PFSK-1 (cell line): ENCODE data around the gene OCEL1.
A peak's percentile ranks its signal among the peaks of the same experiment; 100 is the strongest.

Experiments
- FOXP2 ChIP-seq: optimal IDR thresholded peaks from 2 replicates; pipeline ENCODE3; 2011; ENCODE audit warnings: borderline replicate concordance, control low read depth, inconsistent platforms; ENCODE audit not compliant: insufficient read depth; ENCODE audit errors: extremely low read length, extremely low read depth
- POLR2AphosphoS5 ChIP-seq: IDR thresholded peaks from 2 replicates; pipeline ENCODE4 v1.6.1; 2012; ENCODE audit warnings: low read depth, mild to moderate bottlenecking, control low read depth, low read length, moderate library complexity
- SIN3A ChIP-seq: IDR thresholded peaks from 2 replicates; pipeline ENCODE4 v1.6.1; 2012; ENCODE audit warnings: mild to moderate bottlenecking, low read length, moderate library complexity, borderline replicate concordance; ENCODE audit not compliant: insufficient read depth
- TAF1 ChIP-seq: IDR thresholded peaks from 2 replicates; pipeline ENCODE4 v1.6.1; 2012; ENCODE audit warnings: low read length, control low read depth, borderline replicate concordance; ENCODE audit not compliant: insufficient read depth
- TF ChIP-seq, protein P1 (sequence below), 2 experiments: IDR thresholded peaks; 2 replicates each; pipeline versions ENCODE4 v1.6.1 to v1.8.0; 2011 to 2012; ENCODE audit warnings: low read depth in 2 of 2, low read length in 2 of 2, control low read depth in 1 of 2, inconsistent platforms in 1 of 2, mild to moderate bottlenecking in 1 of 2, moderate library complexity in 1 of 2; ENCODE audit not compliant: insufficient read depth in 1 of 2

Gene OCEL1

DNA sequence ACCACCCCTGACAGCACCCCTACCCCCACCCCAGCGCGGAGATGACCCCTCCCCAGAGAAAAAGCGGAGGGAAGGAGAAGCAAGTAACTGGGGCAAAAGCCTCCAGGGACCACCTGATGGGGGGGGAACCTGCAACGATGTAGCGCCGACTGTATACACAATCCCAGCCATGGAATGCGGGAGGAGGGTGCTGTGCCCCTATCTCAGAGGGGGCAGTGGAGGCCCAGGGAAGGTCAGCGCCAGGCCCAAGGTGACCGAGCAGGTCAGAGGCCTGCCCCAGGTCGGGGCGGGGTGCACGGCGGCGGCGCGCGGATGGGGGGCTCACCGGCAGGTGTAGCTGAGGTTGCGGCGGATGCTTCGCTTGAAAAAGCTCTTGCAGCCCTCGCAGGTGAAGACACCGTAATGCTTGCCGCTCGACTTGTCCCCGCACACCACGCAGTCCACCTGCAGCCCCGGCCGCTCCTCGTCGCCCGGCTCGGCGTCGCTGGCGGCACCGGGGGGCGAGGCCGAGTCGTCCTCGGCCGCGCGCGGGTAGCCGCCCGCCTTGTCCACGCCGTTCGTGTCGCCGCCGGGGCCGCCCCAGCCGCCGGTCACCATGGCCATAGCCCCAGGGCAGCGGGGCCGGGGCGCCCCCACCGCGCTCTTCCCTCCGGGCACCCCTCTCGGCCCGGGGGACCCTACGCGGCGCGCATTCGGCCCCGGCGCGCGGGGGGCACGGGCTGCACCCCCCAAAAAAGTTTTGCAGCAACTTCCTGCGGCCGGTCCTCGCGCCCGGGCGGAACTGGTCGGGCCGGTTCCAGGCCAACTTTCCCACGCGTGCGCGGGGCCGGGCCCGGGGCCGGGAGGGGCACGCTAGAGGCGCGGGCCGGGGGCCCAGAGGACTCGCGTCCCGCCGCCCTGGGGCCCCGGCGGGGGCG, 18.9 kb downstream of the OCEL1 start:
- TF ChIP-seq SIN3A (no peak), TAF1 (no peak), POLR2AphosphoS5 (no peak)

DNA sequence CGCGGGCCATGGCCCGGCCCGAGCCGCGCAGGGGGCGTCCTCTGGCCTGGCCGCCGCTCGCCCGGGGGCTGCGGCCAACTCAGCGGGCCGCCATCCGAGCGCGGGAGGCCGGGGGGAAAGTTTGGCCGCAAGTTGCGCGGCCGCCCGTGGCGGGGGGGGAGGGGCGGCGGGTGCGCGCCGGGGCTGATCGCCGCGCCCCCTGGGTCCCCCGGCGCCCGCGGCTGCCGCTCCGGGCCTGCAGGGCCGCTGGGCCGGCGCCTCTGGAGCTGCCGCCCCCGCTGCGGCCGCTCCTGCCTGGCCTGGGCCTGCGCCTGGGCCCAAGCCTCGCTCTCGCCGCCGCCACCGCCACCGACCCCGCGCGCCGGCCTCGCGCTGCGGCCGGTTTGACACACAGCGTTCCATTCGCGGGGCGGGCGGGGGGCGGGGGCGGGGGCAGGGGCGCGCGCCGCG, 19.5 kb downstream of the OCEL1 start, which contains the start of gene NR2F6:
Gene NR2F6 (minus strand): TSS at position 385 of the 450 bp plus-strand sequence. CDS start 699 bp downstream, outside the sequence.
- TF ChIP-seq SIN3A = no peak
- TF ChIP-seq, protein P1, sequence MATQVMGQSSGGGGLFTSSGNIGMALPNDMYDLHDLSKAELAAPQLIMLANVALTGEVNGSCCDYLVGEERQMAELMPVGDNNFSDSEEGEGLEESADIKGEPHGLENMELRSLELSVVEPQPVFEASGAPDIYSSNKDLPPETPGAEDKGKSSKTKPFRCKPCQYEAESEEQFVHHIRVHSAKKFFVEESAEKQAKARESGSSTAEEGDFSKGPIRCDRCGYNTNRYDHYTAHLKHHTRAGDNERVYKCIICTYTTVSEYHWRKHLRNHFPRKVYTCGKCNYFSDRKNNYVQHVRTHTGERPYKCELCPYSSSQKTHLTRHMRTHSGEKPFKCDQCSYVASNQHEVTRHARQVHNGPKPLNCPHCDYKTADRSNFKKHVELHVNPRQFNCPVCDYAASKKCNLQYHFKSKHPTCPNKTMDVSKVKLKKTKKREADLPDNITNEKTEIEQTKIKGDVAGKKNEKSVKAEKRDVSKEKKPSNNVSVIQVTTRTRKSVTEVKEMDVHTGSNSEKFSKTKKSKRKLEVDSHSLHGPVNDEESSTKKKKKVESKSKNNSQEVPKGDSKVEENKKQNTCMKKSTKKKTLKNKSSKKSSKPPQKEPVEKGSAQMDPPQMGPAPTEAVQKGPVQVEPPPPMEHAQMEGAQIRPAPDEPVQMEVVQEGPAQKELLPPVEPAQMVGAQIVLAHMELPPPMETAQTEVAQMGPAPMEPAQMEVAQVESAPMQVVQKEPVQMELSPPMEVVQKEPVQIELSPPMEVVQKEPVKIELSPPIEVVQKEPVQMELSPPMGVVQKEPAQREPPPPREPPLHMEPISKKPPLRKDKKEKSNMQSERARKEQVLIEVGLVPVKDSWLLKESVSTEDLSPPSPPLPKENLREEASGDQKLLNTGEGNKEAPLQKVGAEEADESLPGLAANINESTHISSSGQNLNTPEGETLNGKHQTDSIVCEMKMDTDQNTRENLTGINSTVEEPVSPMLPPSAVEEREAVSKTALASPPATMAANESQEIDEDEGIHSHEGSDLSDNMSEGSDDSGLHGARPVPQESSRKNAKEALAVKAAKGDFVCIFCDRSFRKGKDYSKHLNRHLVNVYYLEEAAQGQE (IDR thresholded peaks at IDR 0.05; ENCODE audit: insufficient read depth in 1 of 2, low read depth in 2 of 2, low read length in 2 of 2) = no peak
- no peak for TF ChIP-seq TAF1
- TF ChIP-seq FOXP2 = no peak
- no peak for TF ChIP-seq POLR2AphosphoS5

DNA sequence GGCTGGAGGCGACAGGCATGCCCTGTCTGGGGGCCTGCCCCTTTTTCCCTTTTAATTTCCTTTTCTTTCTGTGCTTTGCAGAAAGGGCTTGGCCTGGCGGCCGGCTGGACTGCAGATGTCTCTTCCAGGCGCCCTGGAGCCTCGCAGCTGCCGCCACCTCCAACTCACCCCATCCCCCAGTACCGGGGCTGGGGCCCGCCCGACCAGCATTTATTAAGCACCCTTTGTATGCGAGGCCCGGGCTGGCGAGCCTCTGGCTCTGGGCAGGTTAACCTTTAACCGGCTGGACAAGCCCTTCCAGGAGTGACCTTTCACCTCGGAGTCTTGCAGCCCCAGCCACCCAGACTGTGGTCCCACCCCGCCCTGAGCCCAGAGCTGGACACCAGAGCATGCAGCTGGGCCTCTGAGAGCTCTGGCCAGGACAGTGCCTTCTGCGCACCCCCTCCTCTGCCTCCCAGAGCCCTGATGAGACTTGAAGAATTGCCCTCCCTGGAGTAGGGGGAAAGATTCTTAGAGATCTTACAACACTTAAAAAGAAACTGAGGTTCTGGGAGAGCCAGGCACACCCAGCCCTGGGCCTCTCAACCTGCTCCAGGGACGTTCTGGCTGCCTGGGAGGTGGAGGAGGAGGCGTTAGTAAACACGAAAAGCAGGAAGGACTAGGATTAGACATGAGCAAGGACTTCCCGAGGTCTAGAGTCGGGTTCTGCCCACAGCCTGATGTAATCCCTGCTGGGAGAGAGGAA, 20.8 kb downstream of the OCEL1 start:
- TF ChIP-seq POLR2AphosphoS5 (no peak), TAF1 (no peak), SIN3A (0 out of 2 replicates have a peak, but pooled peaks have one; percentile 5), FOXP2 (peak; percentile 28)
- TF ChIP-seq, protein P1 (IDR thresholded peaks at IDR 0.05; ENCODE audit: insufficient read depth in 1 of 2, low read depth in 2 of 2, low read length in 2 of 2) = no peak

DNA sequence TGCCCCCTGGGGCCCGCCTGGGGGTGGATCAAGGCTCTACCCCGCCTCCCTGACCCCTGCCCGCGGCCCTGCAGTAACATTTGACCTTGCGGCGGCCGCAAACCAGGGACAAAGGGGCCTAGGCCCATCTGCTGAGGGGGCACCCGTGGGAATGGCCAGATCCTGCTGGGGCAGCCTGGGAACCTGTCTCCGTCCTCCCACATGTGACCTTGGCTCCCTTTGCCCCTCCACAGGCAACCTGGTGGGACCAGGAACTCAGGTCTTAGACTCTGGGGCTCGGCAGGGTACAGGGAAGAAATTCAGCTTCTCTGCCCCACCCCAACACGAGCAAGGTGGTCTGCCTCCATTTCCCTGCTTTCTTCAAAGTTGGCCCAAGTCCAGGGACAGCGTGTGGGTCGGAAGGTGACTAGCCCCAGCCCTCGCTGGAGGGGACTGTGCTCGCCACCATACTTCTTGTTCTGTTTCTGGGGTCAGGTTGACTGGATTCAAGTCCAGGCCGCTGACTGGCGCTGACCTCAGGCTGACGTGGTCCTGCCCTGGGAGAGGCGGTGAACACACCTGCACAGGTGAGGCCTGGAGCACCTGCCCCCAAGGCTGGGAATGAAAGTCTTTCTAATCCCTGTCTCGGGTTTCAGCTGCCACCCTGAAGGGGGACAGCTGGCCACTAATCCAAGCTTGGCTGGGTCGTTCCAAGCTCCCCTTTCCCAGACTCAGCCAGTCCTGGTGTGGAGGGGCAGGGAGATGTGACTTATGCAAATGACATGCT, 22.2 kb downstream of the OCEL1 start:
- TF ChIP-seq POLR2AphosphoS5 (no peak), FOXP2 (no peak), SIN3A (no peak), TAF1 (no peak)
- TF ChIP-seq, protein P1 (IDR thresholded peaks at IDR 0.05; ENCODE audit: insufficient read depth in 1 of 2, low read depth in 2 of 2, low read length in 2 of 2) = no peak
